SK-N-SH (cell line): ENCODE data around the gene AGPAT3. TPM values are rescaled to one million over a fixed set of nuclear protein-coding genes. Genes with fewer than 3 reads are reported as not detected.

Source experiments
- CTCF ChIA-PET: fragments of 300-600, 350-600 bp; formaldehyde crosslinking; extraction: SDS; loops from one replicate; lab custom pipeline; 2021; lab: Yijun Ruan, JAX
- POLR2A ChIA-PET: fragments of 350-600 bp; sonication (Branson Sonifier 250); formaldehyde crosslinking; extraction: SDS; loops from one replicate; lab custom pipeline; 2020; ENCODE audit warnings: antibody characterized with exemption, inconsistent platforms; lab: Yijun Ruan, JAX
- DNase-seq: peaks from one replicate; pipeline ENCODE4 v3.0.0; 2012
- H2AFZ ChIP-seq: fragments of 200-600 bp; sonication (generic); 2 replicates; pipeline ENCODE4 v1.8.1; 2016; ENCODE audit warnings: antibody characterized with exemption, mild to moderate bottlenecking, low read depth
- H3F3A ChIP-seq: fragments of 200-600 bp; sonication (generic); replicated peaks from 2 replicates; pipeline ENCODE3; 2016; ENCODE audit warnings: antibody characterized with exemption, mild to moderate bottlenecking; ENCODE audit not compliant: insufficient read depth
- H3K27ac ChIP-seq, 2 experiments: fragments of 200-500 bp in 1 of 2; fragments of 200-600 bp in 1 of 2; sonication (Bioruptor generic) in 1 of 2; sonication (generic), shearing (Covaris generic) in 1 of 2; 2 replicates each; pipeline versions ENCODE4 v1.5.1 to v1.6.1; 2014 to 2016; ENCODE audit warnings: low read depth in 2 of 2, inconsistent platforms in 1 of 2, low read length in 1 of 2, mild to moderate bottlenecking in 1 of 2, mixed read lengths in 1 of 2
- H3K27me3 ChIP-seq: fragments of 200-600 bp; sonication (generic), shearing (Covaris generic); 2 replicates; pipeline ENCODE4 v1.6.1; 2016; ENCODE audit warnings: mixed run types; ENCODE audit not compliant: insufficient read depth
- H3K36me3 ChIP-seq, 2 experiments: fragments of 200-500 bp in 1 of 2; fragments of 200-600 bp in 1 of 2; sonication (Bioruptor generic) in 1 of 2; sonication (generic) in 1 of 2; replicated peaks in 1 of 2; 2 replicates each; pipeline versions ENCODE3 to v1.5.1; 2014 to 2016; ENCODE audit warnings: low read length in 1 of 2, mild to moderate bottlenecking in 1 of 2; ENCODE audit not compliant: insufficient read depth in 2 of 2, control insufficient read depth in 1 of 2
- H3K4me1 ChIP-seq, 2 experiments: fragments of 200-500 bp in 1 of 2; fragments of 200-600 bp in 1 of 2; sonication (Bioruptor generic) in 1 of 2; sonication (generic), shearing (Covaris generic) in 1 of 2; 2 replicates each; pipeline versions ENCODE4 v1.5.1 to v1.6.1; 2014 to 2016; ENCODE audit warnings: low read depth in 1 of 2, low read length in 1 of 2, mixed run types in 1 of 2; ENCODE audit not compliant: insufficient read depth in 2 of 2, control insufficient read depth in 1 of 2
- H3K4me2 ChIP-seq: fragments of 200-600 bp; sonication (generic), shearing (Covaris generic); 2 replicates; pipeline ENCODE4 v1.6.1; 2017; ENCODE audit warnings: mixed run types
- H3K4me3 ChIP-seq, 2 experiments: fragments of 200-500 bp in 1 of 2; fragments of 200-600 bp in 1 of 2; sonication (Bioruptor generic) in 1 of 2; sonication (generic), shearing (Covaris generic) in 1 of 2; 2 replicates each; pipeline versions ENCODE4 v1.5.1 to v1.8.1; 2014 to 2016; ENCODE audit warnings: low read depth in 2 of 2, inconsistent platforms in 1 of 2, low read length in 1 of 2, mild to moderate bottlenecking in 1 of 2, mixed read lengths in 1 of 2, moderate library complexity in 1 of 2
- H3K79me2 ChIP-seq: fragments of 200-600 bp; sonication (generic); 2 replicates; pipeline ENCODE4 v1.8.1; 2017; ENCODE audit warnings: mild to moderate bottlenecking; ENCODE audit not compliant: insufficient read depth
- H3K9ac ChIP-seq: fragments of 200-600 bp; sonication (generic); 2 replicates; pipeline ENCODE4 v1.6.1; 2017; ENCODE audit warnings: mixed run types
- H3K9me2 ChIP-seq: fragments of 200-600 bp; sonication (generic); 2 replicates; pipeline ENCODE4 v1.6.1; 2017; ENCODE audit warnings: mixed run types
- H3K9me3 ChIP-seq: fragments of 200-600 bp; sonication (generic); 2 replicates; pipeline ENCODE4 v1.6.1; 2017; ENCODE audit warnings: mixed run types, mild to moderate bottlenecking, moderate library complexity
- H4K20me1 ChIP-seq: fragments of 200-600 bp; sonication (generic); 2 replicates; pipeline ENCODE4 v1.6.1; 2017; ENCODE audit warnings: mild to moderate bottlenecking, mixed run types; ENCODE audit not compliant: insufficient read depth
- CHD2 ChIP-seq: fragments of 150-350 bp; IDR thresholded peaks from 2 replicates; pipeline ENCODE4 v1.6.1; 2018; ENCODE audit warnings: low read length; ENCODE audit not compliant: partially characterized antibody
- CTCF ChIP-seq: fragments of 200-600 bp; sonication (generic); IDR thresholded peaks from 2 replicates; pipeline ENCODE4 v1.6.1; 2017; ENCODE audit warnings: antibody characterized with exemption, mild to moderate bottlenecking, moderate library complexity
- EZH2phosphoT487 ChIP-seq: fragments of 200-600 bp; sonication (generic); IDR thresholded peaks from 2 replicates; pipeline ENCODE4 v1.6.1; 2017; ENCODE audit warnings: low read depth, mixed run types, mild to moderate bottlenecking, antibody characterized with exemption, moderate library complexity, borderline replicate concordance
- FOXJ3 ChIP-seq: sonication (generic); formaldehyde crosslinking; IDR thresholded peaks from 2 replicates; pipeline ENCODE4 v1.5.1; 2020; ENCODE audit warnings: mild to moderate bottlenecking, missing genetic modification reagents
- MEF2A ChIP-seq: IDR thresholded peaks from 2 replicates; pipeline ENCODE4 v1.4.0; 2012; ENCODE audit warnings: low read depth, borderline replicate concordance
- MXI1 ChIP-seq: IDR thresholded peaks from 2 replicates; pipeline ENCODE4 v1.6.1; 2012; ENCODE audit warnings: mild to moderate bottlenecking, low read depth, low read length, improper control_type of control experiment
- NFIC ChIP-seq: IDR thresholded peaks from 2 replicates; pipeline ENCODE4 v1.4.0; 2012; ENCODE audit warnings: borderline replicate concordance
- TCF12 ChIP-seq: IDR thresholded peaks from 2 replicates; pipeline ENCODE4 v1.4.0; 2012
- WGBS: methylation state at CpG from one replicate; pipeline ENCODE4 v1.1.6; 2017; ENCODE audit warnings: low lambda C conversion rate; 5-methylcytosine and 5-hydroxymethylcytosine counted together
- polyA plus RNA-seq, 3 experiments: library from polyadenylated mRNA; depleted of rRNA; stranded (reverse); fragments of >200 nt; gene quantifications; 2 replicates each; pipeline ENCODE4 v1.2.3, GENCODE V29; 2012
- TF ChIP-seq, protein P1 (sequence below): IDR thresholded peaks from 2 replicates; pipeline ENCODE4 v1.6.1; 2012; ENCODE audit warnings: mild to moderate bottlenecking, low read depth, low read length, moderate library complexity
- TF ChIP-seq, protein P2 (sequence below): IDR thresholded peaks from 2 replicates; pipeline ENCODE4; 2012
- TF ChIP-seq, protein P3 (sequence below): IDR thresholded peaks from 2 replicates; pipeline ENCODE4 v1.4.0; 2012; ENCODE audit warnings: low read depth, borderline replicate concordance

AGPAT3 gene
- polyA plus RNA-seq, 1 of the 3 experiments (the other 2 are of a cell fraction) = 35.3 TPM

DNA sequence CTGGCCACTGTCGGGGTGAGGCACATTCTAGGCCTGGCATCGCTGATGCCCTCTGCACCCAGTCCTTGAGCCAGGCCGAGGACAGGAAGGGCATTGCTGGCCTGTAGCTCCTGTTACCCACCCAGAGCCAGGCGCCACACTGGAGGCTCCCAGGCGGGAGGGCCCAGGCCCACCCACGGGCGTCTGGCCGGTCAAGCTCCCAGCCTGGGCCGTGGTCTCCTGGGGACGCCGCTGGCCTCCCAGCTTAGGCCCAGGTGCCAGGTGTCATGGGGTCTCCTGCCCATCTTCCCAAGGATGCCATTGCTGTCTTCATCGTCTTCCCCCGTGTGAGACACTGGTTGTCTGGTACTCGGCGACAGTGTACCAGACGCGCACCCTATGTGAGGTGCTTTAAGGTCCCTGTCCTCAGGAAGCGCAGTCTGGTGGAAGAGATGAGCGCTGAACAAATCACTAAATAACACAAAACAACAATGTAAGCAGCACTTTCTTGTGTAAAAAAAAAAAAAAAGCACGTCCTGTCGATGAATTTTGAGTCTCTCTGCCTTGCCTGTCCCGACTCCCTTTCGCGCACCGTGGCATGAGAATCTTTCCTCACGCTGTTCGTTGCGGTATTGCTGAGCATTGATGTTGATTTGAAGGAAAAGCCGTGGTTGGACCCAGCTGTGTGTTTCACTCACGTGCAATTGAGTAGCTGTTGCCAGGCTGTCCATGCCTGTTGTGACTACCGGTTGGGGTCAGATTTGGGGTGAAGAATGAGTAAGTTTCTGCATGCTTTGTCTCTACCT is 120.1 kb downstream of the AGPAT3 start (continued):
- TF ChIP-seq CTCF = no peak
- TF ChIP-seq, protein P1, sequence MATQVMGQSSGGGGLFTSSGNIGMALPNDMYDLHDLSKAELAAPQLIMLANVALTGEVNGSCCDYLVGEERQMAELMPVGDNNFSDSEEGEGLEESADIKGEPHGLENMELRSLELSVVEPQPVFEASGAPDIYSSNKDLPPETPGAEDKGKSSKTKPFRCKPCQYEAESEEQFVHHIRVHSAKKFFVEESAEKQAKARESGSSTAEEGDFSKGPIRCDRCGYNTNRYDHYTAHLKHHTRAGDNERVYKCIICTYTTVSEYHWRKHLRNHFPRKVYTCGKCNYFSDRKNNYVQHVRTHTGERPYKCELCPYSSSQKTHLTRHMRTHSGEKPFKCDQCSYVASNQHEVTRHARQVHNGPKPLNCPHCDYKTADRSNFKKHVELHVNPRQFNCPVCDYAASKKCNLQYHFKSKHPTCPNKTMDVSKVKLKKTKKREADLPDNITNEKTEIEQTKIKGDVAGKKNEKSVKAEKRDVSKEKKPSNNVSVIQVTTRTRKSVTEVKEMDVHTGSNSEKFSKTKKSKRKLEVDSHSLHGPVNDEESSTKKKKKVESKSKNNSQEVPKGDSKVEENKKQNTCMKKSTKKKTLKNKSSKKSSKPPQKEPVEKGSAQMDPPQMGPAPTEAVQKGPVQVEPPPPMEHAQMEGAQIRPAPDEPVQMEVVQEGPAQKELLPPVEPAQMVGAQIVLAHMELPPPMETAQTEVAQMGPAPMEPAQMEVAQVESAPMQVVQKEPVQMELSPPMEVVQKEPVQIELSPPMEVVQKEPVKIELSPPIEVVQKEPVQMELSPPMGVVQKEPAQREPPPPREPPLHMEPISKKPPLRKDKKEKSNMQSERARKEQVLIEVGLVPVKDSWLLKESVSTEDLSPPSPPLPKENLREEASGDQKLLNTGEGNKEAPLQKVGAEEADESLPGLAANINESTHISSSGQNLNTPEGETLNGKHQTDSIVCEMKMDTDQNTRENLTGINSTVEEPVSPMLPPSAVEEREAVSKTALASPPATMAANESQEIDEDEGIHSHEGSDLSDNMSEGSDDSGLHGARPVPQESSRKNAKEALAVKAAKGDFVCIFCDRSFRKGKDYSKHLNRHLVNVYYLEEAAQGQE = no peak

DNA sequence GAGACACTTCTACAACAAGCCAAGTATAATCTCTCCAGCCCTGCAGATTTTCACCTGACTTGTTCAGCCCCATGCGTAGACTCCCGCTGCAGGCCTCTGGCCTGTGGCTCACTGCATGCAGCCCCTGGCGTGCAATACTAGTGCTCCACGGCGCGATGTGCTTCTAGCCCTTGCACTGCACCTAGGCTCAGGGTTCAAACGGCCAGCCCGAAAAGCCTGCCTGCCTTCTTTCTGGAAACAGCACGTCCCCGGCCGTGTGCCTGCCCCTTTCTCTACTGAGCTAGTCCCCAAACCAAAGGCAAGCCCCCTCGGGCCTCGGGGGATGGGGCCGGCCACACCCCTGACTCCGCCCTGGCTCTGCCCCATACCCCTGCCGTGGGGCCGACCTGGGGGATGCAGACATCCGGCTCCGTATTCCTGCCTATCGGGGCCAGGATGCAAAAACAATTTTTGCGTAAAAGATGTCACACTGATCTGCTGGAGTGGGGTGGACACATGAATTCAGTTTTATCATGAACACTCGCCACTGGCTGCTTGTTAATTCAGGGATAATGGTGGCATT is 120.7 kb downstream of the AGPAT3 start:
- POLR2A ChIA-PET = no interaction called here
- Histone ChIP-seq H3K27me3 (no peaks in the 10 kb centered on the region), H3K27ac (no peak overlapping the region), H3K9me3 (no peaks in the 10 kb centered on the region), H3K79me2 (no peaks in the 10 kb centered on the region), H3K4me1 (no peaks in the 10 kb centered on the region), H4K20me1 (no peaks in the 10 kb centered on the region), H3K4me3 (no peak overlapping the region), H3K36me3 (peaks cover 5 to 32% of the 10 kb centered on the region in 2 experiments), H3K4me2 (no peak overlapping the region), H3K9ac (no peak overlapping the region), H3F3A (peaks cover 6% of the 10 kb centered on the region)
- CTCF ChIA-PET = interaction anchor here (1.0 kb wide), 1 partner anchor 175 kb away, joined by 4 read pairs; no protein-coding TSS in a partner anchor
- peak; percentile 53 for DNase-seq
- WGBS = 63% methylated on average over 22 of the region's 22 CpGs
- TF ChIP-seq MXI1 = no peak
- TF ChIP-seq, all 33 proteins: peak for 0
- Histone ChIP-seq H2AFZ (no peak overlapping the region), H3K9me2 (no peaks in the 10 kb centered on the region)

DNA sequence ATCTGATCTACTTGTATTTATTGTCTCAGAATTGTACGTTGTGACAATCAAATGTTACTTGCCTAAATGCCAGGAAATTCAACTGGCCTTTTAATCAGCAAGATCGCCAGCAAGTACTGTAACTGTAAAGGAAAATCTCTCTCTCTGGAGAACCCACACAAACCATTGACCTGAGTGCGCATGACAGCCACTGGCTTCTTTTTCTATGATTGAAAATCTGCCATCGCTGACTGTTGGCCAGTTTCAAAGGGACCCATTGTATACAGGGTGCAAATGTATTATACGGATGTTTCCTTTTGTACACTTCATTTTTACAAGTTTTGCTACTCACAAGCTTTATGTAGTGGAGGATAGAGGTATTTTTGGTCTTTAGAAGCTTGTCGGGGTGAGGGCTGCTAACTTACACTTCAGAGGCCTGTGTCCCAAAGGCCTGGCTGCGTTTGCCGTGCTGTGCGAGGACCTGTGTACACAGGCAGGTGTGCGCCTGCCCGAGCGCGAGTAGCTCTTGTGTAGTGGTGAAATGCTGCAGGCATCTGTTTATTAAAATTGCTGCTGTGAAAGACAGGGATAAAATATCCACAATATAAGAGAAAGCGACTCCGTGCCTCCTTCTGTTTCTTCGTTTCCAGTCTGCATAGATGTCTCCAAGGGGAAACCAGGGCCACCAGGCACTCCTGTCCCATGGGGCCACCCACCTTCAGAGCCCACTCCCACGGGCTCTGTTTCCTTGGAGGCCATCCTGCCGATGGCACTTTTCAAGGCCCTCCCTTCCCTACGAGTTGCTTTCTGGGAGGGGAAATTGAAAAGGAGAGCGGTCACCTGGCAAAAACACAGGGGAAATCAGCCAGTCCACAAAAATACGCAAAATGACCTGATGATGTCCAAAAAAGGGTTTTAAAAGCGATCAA is 121.8 kb downstream of the AGPAT3 start:
- no peaks in the 10 kb centered on the region for H3K9me3 ChIP-seq
- DNase-seq = peak; percentile 27
- peaks cover 6% of the 10 kb centered on the region for H3F3A ChIP-seq
- no peak overlapping the region for H2AFZ ChIP-seq
- no peak overlapping the region for H3K9ac ChIP-seq
- no peaks in the 10 kb centered on the region for H3K4me1 ChIP-seq
- no peaks in the 10 kb centered on the region for H3K79me2 ChIP-seq
- H3K9me2 ChIP-seq = no peaks in the 10 kb centered on the region
- ChIA-PET CTCF (no interaction called here), POLR2A (no interaction called here)
- 91% methylated on average over 22 of the region's 22 CpGs for WGBS
- no peaks in the 10 kb centered on the region for H3K27me3 ChIP-seq
- H3K27ac ChIP-seq = no peak overlapping the region
- H3K4me2 ChIP-seq = no peak overlapping the region
- H3K36me3 ChIP-seq = peaks cover 5 to 22% of the 10 kb centered on the region in 2 experiments
- no peak overlapping the region for H3K4me3 ChIP-seq
- no peaks in the 10 kb centered on the region for H4K20me1 ChIP-seq
- TF ChIP-seq EZH2phosphoT487 (no peak), TCF12 (no peak), FOXJ3 (no peak), NFIC (no peak), CHD2 (no peak), MEF2A (no peak)
- TF ChIP-seq, protein P2, sequence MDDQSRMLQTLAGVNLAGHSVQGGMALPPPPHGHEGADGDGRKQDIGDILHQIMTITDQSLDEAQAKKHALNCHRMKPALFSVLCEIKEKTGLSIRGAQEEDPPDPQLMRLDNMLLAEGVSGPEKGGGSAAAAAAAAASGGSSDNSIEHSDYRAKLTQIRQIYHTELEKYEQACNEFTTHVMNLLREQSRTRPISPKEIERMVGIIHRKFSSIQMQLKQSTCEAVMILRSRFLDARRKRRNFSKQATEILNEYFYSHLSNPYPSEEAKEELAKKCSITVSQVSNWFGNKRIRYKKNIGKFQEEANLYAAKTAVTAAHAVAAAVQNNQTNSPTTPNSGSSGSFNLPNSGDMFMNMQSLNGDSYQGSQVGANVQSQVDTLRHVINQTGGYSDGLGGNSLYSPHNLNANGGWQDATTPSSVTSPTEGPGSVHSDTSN = no peak
- TF ChIP-seq, protein P3, sequence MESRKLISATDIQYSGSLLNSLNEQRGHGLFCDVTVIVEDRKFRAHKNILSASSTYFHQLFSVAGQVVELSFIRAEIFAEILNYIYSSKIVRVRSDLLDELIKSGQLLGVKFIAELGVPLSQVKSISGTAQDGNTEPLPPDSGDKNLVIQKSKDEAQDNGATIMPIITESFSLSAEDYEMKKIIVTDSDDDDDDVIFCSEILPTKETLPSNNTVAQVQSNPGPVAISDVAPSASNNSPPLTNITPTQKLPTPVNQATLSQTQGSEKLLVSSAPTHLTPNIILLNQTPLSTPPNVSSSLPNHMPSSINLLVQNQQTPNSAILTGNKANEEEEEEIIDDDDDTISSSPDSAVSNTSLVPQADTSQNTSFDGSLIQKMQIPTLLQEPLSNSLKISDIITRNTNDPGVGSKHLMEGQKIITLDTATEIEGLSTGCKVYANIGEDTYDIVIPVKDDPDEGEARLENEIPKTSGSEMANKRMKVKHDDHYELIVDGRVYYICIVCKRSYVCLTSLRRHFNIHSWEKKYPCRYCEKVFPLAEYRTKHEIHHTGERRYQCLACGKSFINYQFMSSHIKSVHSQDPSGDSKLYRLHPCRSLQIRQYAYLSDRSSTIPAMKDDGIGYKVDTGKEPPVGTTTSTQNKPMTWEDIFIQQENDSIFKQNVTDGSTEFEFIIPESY = no peak
